Choroid plexus epithelial cell (primary cell): ENCODE measurements around the gene HPN.

Source experiments
- DNase-seq: peaks from one replicate; pipeline ENCODE4 v3.0.0-alpha.2; 2010; ENCODE audit warnings: low read depth
- H3K4me3 ChIP-seq: 2 replicates; pipeline ENCODE4 v1.5.1; 2011; ENCODE audit warnings: low read depth, mild to moderate bottlenecking, control low read depth, low read length, moderate library complexity
- TF ChIP-seq, protein P1 (sequence below): conservative IDR thresholded peaks from 2 replicates; pipeline ENCODE4 v1.5.1; 2011; ENCODE audit warnings: low read depth, mild to moderate bottlenecking, control low read depth, inconsistent platforms, low read length, moderate library complexity

HPN gene

DNA sequence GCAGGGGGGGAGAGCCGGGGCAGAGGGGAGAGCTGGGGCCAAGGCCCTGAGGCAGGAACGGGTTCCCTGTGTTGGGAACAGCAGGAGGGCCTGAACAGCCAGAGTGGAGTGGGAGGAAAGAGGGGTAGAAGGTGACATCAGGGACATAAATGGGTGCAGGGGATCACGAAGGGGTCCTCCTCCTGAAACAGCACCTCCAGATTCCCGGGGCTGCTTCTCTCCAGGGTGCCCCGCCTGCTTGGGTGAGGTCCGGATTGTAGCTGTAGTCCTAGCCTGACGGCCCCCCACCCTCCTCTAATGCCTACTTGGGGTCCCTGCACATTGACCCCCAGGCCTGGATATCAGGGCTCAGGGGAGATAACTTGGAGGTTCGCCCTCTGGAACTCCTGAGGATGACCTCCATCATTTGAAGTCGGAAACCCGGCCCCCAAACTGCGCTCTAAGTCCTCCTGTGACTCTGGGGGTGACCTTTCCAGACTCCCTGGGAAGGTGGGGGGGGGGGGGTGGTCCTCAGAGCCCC is 11.7 kb upstream of the HPN start:
- H3K4me3 ChIP-seq = peak overlapping the region; percentile 60
- DNase-seq = no peak
- TF ChIP-seq, protein P1, sequence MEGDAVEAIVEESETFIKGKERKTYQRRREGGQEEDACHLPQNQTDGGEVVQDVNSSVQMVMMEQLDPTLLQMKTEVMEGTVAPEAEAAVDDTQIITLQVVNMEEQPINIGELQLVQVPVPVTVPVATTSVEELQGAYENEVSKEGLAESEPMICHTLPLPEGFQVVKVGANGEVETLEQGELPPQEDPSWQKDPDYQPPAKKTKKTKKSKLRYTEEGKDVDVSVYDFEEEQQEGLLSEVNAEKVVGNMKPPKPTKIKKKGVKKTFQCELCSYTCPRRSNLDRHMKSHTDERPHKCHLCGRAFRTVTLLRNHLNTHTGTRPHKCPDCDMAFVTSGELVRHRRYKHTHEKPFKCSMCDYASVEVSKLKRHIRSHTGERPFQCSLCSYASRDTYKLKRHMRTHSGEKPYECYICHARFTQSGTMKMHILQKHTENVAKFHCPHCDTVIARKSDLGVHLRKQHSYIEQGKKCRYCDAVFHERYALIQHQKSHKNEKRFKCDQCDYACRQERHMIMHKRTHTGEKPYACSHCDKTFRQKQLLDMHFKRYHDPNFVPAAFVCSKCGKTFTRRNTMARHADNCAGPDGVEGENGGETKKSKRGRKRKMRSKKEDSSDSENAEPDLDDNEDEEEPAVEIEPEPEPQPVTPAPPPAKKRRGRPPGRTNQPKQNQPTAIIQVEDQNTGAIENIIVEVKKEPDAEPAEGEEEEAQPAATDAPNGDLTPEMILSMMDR = no peak

DNA sequence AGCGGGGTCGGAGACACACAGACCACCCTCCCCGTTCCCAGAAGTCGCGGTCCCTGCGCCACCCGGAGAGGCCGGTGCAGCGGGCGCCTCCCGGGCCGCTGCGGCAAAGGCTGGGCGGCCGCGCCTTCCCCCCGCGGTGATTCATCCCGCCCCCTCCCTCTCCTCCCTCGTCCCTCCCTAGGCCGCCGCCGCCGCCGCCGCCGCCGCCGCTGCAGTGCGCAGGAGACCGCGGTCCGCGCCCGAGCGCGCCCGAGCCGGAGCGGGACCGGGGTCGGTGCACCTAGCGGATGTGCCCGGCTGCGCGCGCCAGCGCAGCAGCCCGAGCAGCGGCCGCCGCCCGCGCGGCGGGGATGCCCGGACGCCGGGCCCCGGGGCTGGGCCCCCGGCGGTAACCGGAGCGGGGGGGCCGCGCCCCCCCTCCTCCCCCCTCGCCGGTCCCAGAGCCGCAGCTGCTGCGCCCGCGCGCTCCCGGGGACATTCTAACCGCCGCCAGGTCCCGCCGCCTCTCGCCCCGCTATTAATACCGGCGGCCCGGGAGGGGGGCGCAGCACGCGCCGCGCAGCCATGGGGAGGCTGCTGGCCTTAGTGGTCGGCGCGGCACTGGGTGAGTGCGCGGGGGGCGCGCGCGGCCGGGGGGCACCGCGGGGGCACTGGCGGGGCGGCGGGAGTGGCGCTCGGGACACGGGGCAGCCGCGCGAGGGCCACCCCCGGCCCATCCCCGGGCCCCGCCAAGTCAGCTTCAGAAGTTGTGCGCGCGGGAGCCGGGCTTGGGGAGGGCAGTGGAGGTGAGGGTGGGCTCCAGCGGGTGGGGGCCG is 11.1 kb upstream of the HPN start, which contains the start of gene SCN1B:
TSS of gene SCN1B (plus strand) at position 214 of the 815 bp plus-strand sequence. CDS start at position 565, 351 bp downstream.
- peak within 1 kb of the TSS; percentile 60 for H3K4me3 ChIP-seq
- TF ChIP-seq, protein P1 = no peak
- DNase-seq = peak; percentile 59

DNA sequence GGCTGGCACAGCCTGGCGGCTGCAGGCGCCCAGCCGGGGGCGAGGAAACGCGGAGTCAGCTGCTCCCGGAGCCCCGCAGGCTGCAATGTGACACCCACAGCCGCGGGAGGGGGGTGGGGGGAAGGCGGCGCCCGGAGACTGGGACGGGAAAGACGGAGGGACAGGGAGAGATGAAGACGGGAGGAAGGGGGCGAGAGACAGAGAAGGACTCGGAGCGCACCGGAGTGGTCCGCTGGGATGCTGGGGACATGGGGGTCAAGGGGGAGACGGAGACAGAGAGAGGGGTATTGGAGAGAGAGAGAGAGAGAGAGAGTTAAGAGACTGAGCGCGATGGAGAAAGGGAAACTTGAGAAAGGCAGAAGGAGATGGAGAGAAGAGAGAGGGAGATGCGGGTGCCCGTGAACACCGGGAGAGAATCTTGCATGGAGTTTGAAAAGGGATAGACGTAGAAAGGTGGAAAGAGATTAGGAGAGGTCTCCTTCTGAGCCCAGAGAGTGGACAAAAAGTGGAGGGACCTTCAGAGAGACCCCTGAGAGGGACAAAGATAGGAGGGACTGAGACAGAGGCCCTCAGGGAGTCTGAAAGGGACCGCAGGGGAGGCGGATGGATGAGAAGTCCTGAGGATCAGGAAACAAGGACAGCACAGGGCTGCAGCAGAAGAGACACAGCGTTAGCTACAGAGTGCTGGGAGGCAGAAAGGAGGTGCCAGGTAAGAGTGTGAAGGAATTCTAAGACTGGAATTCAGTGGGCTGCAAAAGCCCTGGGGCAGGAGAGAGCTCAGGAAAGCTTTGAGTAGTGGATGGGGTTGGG is 10.2 kb upstream of the HPN start:
- peak overlapping the region; percentile 60 for H3K4me3 ChIP-seq
- DNase-seq = peak; percentile 44
- TF ChIP-seq, protein P1 = no peak

DNA sequence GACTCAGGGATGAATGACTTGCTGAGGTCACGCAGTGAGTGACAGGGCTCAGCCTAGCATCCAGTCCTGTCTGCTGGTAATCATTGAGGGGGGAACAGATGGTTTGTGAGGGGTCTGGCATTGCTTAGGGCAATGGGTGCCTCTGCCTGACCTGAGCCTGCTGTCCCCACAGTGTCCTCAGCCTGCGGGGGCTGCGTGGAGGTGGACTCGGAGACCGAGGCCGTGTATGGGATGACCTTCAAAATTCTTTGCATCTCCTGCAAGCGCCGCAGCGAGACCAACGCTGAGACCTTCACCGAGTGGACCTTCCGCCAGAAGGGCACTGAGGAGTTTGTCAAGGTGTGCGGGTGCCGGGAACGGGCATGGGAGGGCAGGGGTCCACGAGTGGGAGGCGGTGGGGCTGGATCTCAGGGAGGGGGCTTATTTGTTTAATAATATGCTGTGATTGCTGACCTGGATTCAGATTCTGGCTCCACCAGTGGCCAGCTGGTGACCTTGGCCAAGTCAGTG is 9.1 kb upstream of the HPN start:
- no peak overlapping the region for H3K4me3 ChIP-seq
- no peak for DNase-seq
- TF ChIP-seq, protein P1 = no peak

DNA sequence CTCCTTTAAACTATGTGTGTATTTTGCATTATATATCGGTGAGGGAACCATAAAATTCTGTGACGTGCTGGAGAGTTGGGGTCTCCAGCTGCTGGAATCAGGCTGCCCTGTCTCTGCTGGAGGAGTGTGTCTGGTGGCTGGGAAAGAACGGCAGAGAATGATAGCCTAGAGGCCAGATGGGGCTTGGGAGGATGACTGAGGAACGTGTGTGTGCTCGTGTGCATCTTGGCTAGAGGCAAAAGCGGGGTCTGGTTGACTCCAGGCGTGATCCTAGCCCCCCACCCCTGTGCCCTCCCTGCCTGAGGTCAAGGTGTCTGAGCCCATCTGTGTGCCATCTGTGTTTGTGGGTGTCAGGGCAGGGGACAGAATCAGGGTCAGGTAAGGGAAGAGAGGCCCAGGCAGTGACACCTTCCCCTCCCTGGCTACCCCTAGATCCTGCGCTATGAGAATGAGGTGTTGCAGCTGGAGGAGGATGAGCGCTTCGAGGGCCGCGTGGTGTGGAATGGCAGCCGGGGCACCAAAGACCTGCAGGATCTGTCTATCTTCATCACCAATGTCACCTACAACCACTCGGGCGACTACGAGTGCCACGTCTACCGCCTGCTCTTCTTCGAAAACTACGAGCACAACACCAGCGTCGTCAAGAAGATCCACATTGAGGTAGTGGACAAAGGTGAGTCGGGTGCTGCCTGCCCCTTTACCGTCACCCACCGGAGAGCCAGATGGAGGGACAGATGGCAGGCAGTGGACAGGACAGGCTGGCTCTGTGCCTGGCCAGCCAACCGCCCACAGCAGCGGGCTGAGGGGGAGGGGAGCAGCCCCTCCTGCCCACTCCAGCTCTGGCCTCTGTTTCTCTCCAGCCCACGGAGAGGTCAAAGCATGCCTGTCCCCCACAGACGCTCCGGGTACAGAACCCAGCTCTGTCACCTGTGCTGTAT is 8.2 kb upstream of the HPN start:
- TF ChIP-seq, protein P1 = no peak
- H3K4me3 ChIP-seq = no peak overlapping the region
- no peak for DNase-seq

DNA sequence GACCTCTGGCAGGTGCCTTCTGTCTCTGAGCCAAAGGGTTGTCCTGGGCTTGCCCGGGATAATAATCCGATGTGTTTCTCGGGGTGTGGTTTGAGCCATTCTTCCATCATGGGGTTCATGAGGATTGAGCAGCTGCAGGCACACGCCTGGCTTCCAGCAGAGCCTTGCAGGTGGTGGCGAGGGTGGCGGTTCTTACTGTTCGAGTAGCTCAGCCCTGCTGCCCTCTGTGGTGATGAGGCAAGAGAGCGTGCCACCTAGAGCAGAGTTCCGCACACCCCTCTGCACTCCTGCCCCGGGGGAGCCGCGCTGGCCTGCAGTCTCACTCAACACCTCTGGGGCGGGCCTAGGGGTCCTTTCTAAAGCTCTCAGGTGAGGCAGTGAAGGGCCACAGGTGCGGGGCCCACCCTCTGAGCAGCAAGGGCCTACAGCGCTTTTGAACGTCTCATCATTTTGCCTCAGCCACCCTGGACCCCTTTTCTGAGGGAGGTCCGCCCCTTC is 7.5 kb upstream of the HPN start:
- no peak overlapping the region for H3K4me3 ChIP-seq
- TF ChIP-seq, protein P1 = no peak
- DNase-seq = no peak
